AG08396 (cell line): Measurements from ENCODE around the gene SETD2.
A peak's percentile ranks its signal among the peaks of the same experiment; 100 is the strongest.

Source experiments
- DNase-seq: peaks from one replicate; pipeline ENCODE4 v3.0.0; 2012; ENCODE audit warnings: low spot score, mixed read lengths

The SETD2 gene

GRCh38 chr3:46979958-46980497 is 183.9 kb downstream of the SETD2 start:
- DNase-seq = no peak

- peak; percentile 96 for DNase-seq
These were observed 184.6 kb downstream of the SETD2 start, which contains the start of gene NBEAL2 for GRCh38 chr3:46978985-46979944. NBEAL2 (plus strand) TSS chr3:46979666; CDS start chr3:46979862, 196 bp downstream.

- no peak for DNase-seq
These were observed 185.5 kb downstream of the SETD2 start for GRCh38 chr3:46978381-46978780.

- DNase-seq = no peak
These were observed 186.1 kb downstream of the SETD2 start for GRCh38 chr3:46977811-46978195.

GRCh38 chr3:46976326-46977190 is 187.4 kb downstream of the SETD2 start, which contains the start of gene CCDC12:
CCDC12 (minus strand) TSS chr3:46976745; CDS start chr3:46976732, 13 bp downstream.
- DNase-seq = peak; percentile 98

DNA sequence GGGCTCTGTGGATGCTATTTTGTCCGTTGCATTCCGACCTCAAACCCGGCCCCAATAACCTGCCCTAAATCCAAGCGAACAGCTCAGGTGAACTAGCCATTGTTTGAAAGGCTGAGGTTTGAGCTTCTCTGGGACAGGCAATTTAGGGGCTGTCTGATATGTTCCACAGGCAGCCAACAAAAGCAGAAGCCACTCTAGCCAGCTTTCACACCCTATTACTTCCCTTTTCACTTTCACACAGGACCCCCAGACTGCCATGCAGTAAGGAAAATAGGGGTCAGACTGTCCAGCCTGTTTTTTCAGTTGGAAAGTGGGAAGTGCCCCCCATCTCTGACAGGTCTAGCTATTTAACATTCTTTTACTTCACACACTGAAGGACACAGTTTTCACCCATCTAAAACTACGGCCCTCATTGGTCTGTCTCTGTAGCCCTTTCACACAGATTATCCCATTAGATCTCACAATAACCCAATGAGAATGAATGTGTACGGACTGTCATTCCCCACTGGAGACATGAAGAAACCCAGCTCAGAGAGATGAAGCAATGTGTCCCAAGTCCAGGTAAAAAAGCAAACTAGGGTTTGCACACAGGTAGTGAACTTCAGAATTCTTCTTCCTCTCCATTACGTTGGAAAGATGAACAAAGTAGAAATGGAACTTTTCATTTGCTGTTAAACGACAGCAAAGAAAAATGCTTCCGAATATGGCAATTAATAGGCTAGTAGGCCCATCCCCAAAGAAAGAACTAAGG is 189.3 kb downstream of the SETD2 start:
- DNase-seq = no peak

DNA sequence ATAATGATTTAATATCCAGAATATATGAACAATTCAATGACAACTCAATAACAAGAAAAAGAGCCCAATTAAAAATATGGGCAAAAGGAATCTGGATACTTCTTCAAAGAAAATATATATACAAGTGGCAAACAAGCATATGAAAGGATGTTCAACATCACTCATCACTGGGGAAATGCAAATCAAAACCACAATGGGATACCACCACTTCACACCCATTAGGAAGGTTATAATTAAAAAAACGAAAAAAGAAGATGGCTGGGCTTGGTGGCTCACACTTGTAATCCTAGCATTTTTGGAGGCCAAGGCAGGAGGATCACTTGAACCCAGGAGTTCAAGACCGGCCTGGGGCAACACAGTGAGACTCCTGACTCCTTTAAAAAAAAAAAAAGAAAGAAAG is 191.5 kb downstream of the SETD2 start:
- no peak for DNase-seq

DNA sequence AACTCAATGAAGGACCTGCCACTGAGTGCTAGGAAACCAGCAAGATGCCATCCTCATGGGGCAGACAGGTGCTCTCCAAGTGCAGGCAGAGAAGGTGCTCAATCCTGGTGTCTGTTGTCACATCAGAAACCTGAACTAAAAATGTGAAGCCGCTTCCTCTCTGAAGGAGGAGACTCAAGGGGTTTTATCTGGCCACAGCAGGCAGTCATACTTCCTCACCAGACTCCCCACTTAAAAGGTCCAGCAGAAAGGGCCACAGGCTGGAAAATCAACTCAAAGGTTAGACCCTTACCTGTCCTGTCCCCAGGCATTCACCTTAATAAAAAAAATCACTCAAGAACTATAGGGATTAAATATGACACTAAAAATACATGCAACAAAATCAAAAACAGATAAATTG is 192.2 kb downstream of the SETD2 start:
- DNase-seq = no peak

- no peak for DNase-seq
These were observed 192.8 kb downstream of the SETD2 start for GRCh38 chr3:46971151-46971550.

DNA sequence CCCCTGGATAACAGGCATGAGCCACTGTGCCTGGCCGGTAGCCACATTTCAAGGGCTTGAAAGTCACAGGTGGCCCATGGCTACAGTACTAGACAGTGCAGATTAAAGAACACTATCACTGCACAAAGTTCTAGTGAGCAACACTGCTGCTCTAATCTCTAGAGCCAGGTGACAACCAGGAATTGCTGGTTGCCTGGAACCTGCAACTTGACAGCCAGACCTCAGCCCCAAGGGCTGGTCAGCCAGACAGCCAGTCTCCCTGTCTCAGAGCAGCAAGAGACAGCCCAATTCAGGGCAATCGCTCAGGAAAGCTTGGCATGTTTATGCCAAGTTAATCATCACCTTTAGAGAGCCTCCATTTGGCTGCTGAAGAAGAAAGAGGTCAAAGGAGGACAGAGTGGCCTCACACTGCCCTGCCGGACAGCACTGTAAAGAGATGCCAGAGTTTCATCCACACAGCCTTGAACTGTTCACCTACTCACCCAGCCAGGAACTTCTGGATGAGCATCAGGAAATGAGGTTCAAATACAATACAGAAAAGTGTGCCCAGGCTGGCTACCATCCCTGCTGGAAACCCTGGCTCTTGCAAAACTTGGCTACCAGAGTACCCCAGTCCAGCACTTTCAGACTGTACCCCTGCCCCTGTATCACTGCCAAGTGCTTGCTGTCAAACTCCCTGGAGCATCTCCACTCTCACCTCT is 193.4 kb downstream of the SETD2 start:
- DNase-seq = no peak

DNA sequence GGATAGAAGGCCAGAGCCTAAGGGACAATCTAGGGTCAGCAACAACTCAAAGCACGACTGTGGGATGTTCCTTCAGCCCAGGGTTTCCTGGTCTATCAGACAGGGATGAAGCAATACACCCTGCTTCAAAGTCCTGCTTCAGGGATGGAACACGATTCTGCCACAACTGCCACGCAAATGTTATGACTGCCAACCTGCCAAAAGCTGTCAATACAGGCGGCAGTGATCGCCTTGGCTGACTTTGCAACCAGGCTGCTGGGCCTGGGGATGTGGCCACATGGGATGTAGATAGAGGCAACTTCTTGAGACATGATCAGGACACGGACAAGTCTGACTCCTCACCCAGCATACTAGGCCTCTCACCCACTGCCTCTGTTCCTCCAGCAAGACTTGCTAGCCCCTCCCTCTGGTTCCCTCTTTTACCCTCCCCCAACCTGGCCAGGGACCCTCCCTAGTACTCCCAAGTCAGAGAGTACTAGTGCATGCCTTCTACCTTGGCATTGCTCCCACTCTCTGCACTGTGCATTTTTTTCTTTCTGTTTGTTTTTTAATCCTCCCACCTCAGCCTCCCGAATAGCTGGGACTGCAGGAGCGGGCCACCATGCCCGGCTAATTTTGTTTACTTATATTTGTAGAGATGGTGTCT is 195.0 kb downstream of the SETD2 start:
- no peak for DNase-seq

GRCh38 chr3:46966811-46967210 is 197.1 kb downstream of the SETD2 start:
- no peak for DNase-seq
